Neural cell (in vitro differentiated cells): Measurements from ENCODE around the gene FKRP. TPM values are rescaled to one million over a fixed set of nuclear protein-coding genes. Genes with fewer than 3 reads are reported as not detected.

Experiments
- H2AFZ ChIP-seq: fragments of 200-600, 300-800 bp; sonication (generic), shearing (Covaris generic); 2 replicates; pipeline ENCODE4 v1.6.0; 2014; ENCODE audit warnings: low read depth, mild to moderate bottlenecking, antibody characterized with exemption, low read length, moderate library complexity
- H3F3A ChIP-seq: fragments of 200-600 bp; shearing (Covaris generic); 2 replicates; pipeline ENCODE4 v1.6.1; 2016; ENCODE audit warnings: mild to moderate bottlenecking, moderate library complexity, mixed read lengths, antibody characterized with exemption, low read length; ENCODE audit not compliant: insufficient read depth, poor library complexity, severe bottlenecking
- H3K27ac ChIP-seq: fragments of 200-600, 300-800 bp; sonication (generic), shearing (Covaris generic); 2 replicates; pipeline ENCODE4 v1.5.1; 2014; ENCODE audit warnings: mild to moderate bottlenecking, low read length, moderate library complexity
- H3K27me3 ChIP-seq: fragments of 300-800, 200-600 bp; sonication (generic), shearing (Covaris generic); 2 replicates; pipeline ENCODE4 v1.6.0; 2014; ENCODE audit warnings: mild to moderate bottlenecking, low read depth, low read length, moderate library complexity; ENCODE audit not compliant: insufficient read depth
- H3K36me3 ChIP-seq: fragments of 300-800, 200-600 bp; sonication (generic), shearing (Covaris generic); 2 replicates; pipeline ENCODE4 v1.5.1; 2014; ENCODE audit warnings: mild to moderate bottlenecking, antibody characterized with exemption, low read length, moderate library complexity; ENCODE audit not compliant: insufficient read depth
- H3K4me2 ChIP-seq: fragments of 300-800, 200-600 bp; sonication (generic), shearing (Covaris generic); 2 replicates; pipeline ENCODE4 v1.6.0; 2014; ENCODE audit warnings: mild to moderate bottlenecking, low read length
- H3K4me3 ChIP-seq: fragments of 300-800, 200-600 bp; sonication (generic), shearing (Covaris generic); 2 replicates; pipeline ENCODE4 v1.5.1; 2014; ENCODE audit warnings: mild to moderate bottlenecking, low read length, moderate library complexity
- H3K79me2 ChIP-seq: fragments of 200-600 bp; shearing (Covaris generic); replicated peaks from 2 replicates; pipeline ENCODE4 v1.6.0; 2014; ENCODE audit warnings: mild to moderate bottlenecking, low read length, moderate library complexity; ENCODE audit not compliant: insufficient read depth
- H3K9ac ChIP-seq: fragments of 300-800, 200-600 bp; sonication (generic), shearing (Covaris generic); 2 replicates; pipeline ENCODE4 v1.6.1; 2016; ENCODE audit warnings: mild to moderate bottlenecking, low read length, mixed read lengths
- H3K9me2 ChIP-seq: fragments of 200-600 bp; shearing (Covaris generic); 2 replicates; pipeline ENCODE4 v1.6.1; 2016; ENCODE audit warnings: mild to moderate bottlenecking, low read length, mixed read lengths; ENCODE audit not compliant: insufficient read depth
- H3K9me3 ChIP-seq: fragments of 200-600, 300-800 bp; sonication (generic), shearing (Covaris generic); 2 replicates; pipeline ENCODE4 v1.6.1; 2016; ENCODE audit warnings: mild to moderate bottlenecking, mixed run types, low read length, moderate library complexity, mixed read lengths
- H4K20me1 ChIP-seq: fragments of 200-600 bp; shearing (Covaris generic); 2 replicates; pipeline ENCODE4 v1.6.1; 2016; ENCODE audit warnings: mild to moderate bottlenecking, mixed run types; ENCODE audit not compliant: insufficient read depth
- CTCF ChIP-seq: fragments of 450-650 bp; IDR thresholded peaks from 2 replicates; pipeline ENCODE4 v1.5.1; 2014; ENCODE audit warnings: antibody characterized with exemption, mild to moderate bottlenecking, moderate library complexity; ENCODE audit not compliant: poor library complexity, severe bottlenecking
- EP300 ChIP-seq: fragments of 450-650 bp; conservative IDR thresholded peaks from 2 replicates; pipeline ENCODE4 v1.6.1; 2014; ENCODE audit warnings: antibody characterized with exemption, mild to moderate bottlenecking, moderate library complexity; ENCODE audit not compliant: poor library complexity, severe bottlenecking
- EZH2 ChIP-seq: fragments of 200-600, 300-800 bp; shearing (Covaris generic), sonication (generic); IDR thresholded peaks from 2 replicates; pipeline ENCODE4 v1.6.1; 2014; ENCODE audit warnings: antibody characterized with exemption, low read length, borderline replicate concordance, mild to moderate bottlenecking; ENCODE audit not compliant: insufficient read depth, poor library complexity, severe bottlenecking
- MXI1 ChIP-seq: fragments of 450-650 bp; conservative IDR thresholded peaks from 2 replicates; pipeline ENCODE4 v1.6.1; 2014; ENCODE audit warnings: antibody characterized with exemption, mild to moderate bottlenecking; ENCODE audit not compliant: poor library complexity, severe bottlenecking
- POLR2AphosphoS5 ChIP-seq: IDR thresholded peaks from 2 replicates; pipeline ENCODE4 v1.6.1; 2012
- RAD21 ChIP-seq: fragments of 450-650 bp; conservative IDR thresholded peaks from 2 replicates; pipeline ENCODE4 v1.6.1; 2014; ENCODE audit warnings: antibody characterized with exemption, mild to moderate bottlenecking, moderate library complexity
- SMC3 ChIP-seq: fragments of 450-650 bp; conservative IDR thresholded peaks from 2 replicates; pipeline ENCODE4 v1.6.1; 2014; ENCODE audit warnings: antibody characterized with exemption, mild to moderate bottlenecking, moderate library complexity; ENCODE audit not compliant: poor library complexity
- TAF1 ChIP-seq: IDR thresholded peaks from 2 replicates; pipeline ENCODE4 v1.6.1; 2012; ENCODE audit warnings: low read depth
- polyA plus RNA-seq: library from polyadenylated mRNA; depleted of rRNA; stranded (reverse); fragments of >200 nt; gene quantifications from 2 replicates; pipeline ENCODE4 v1.2.3, GENCODE V29; 2014
- TF ChIP-seq, protein P1 (sequence below): IDR thresholded peaks from 2 replicates; pipeline ENCODE4 v1.6.1; 2012; ENCODE audit warnings: borderline replicate concordance

FKRP gene
- polyA plus RNA-seq, 1 donor from 2014 or later, result 27.8 TPM

DNA sequence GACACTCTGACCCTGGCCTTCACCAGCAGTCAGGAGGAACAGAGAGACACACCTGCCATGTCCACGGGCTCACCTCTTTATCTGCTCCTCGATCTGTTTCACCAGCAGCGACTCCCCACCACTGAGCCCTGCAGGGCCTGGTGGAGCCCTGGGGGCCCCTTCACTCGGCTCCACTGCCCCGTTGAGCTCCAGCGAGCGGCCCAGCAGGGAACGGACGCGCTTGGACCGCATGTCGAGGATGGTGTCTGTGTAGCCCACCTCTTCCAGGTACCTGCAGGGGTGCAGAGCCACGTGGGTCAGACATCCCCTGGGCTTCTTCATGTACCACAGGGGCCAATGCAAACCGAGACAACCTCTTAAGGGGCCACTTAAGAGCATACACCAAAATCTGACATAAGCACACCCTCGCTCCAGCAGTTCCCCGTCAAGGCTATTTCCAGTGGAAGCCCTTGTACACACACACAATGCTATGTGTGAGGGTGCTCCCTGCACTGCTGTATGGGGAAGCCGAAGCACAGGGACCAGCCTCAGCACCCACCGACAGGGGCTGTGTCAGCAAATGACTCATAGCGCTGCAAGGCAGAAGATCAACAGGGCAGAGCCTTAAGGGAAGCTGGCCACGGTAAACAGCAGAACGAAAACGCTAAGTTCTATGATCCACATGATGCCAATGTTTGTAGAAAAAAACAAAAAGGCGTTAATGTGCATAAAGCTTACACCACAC, 12.7 kb upstream of the FKRP start:
- H3K36me3 ChIP-seq, result peaks cover 6% of the 10 kb centered on the region
- no peak overlapping the region for H3K9ac ChIP-seq
- H3K27me3 ChIP-seq, result no peaks in the 10 kb centered on the region
- H4K20me1 ChIP-seq, result peaks cover 20% of the 10 kb centered on the region
- H3F3A ChIP-seq, result no peaks in the 10 kb centered on the region
- H3K4me2 ChIP-seq, result no peak overlapping the region
- TF ChIP-seq SMC3 (no peak), EZH2 (no peak), CTCF (no peak), TAF1 (no peak), EP300 (no peak), POLR2AphosphoS5 (no peak), MXI1 (no peak), RAD21 (no peak)
- TF ChIP-seq, protein P1, sequence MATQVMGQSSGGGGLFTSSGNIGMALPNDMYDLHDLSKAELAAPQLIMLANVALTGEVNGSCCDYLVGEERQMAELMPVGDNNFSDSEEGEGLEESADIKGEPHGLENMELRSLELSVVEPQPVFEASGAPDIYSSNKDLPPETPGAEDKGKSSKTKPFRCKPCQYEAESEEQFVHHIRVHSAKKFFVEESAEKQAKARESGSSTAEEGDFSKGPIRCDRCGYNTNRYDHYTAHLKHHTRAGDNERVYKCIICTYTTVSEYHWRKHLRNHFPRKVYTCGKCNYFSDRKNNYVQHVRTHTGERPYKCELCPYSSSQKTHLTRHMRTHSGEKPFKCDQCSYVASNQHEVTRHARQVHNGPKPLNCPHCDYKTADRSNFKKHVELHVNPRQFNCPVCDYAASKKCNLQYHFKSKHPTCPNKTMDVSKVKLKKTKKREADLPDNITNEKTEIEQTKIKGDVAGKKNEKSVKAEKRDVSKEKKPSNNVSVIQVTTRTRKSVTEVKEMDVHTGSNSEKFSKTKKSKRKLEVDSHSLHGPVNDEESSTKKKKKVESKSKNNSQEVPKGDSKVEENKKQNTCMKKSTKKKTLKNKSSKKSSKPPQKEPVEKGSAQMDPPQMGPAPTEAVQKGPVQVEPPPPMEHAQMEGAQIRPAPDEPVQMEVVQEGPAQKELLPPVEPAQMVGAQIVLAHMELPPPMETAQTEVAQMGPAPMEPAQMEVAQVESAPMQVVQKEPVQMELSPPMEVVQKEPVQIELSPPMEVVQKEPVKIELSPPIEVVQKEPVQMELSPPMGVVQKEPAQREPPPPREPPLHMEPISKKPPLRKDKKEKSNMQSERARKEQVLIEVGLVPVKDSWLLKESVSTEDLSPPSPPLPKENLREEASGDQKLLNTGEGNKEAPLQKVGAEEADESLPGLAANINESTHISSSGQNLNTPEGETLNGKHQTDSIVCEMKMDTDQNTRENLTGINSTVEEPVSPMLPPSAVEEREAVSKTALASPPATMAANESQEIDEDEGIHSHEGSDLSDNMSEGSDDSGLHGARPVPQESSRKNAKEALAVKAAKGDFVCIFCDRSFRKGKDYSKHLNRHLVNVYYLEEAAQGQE, result no peak
- no peaks in the 10 kb centered on the region for H3K9me2 ChIP-seq
- H3K4me3 ChIP-seq, result no peak overlapping the region
- no peak overlapping the region for H2AFZ ChIP-seq
- H3K27ac ChIP-seq, result no peak overlapping the region
- H3K79me2 ChIP-seq, result peaks cover 12% of the 10 kb centered on the region
- H3K9me3 ChIP-seq, result no peaks in the 10 kb centered on the region

GRCh38 chr19:46733690-46734292, 12.1 kb upstream of the FKRP start:
- no peak overlapping the region for H3K9ac ChIP-seq
- no peaks in the 10 kb centered on the region for H3K9me2 ChIP-seq
- no peaks in the 10 kb centered on the region for H3K27me3 ChIP-seq
- peaks cover 18% of the 10 kb centered on the region for H3K79me2 ChIP-seq
- no peak overlapping the region for H3K4me3 ChIP-seq
- H3K9me3 ChIP-seq, result no peaks in the 10 kb centered on the region
- H4K20me1 ChIP-seq, result peaks cover 22% of the 10 kb centered on the region
- TF ChIP-seq, protein P1, result no peak
- TF ChIP-seq POLR2AphosphoS5 (no peak), CTCF (no peak), MXI1 (no peak), RAD21 (no peak), EZH2 (no peak), SMC3 (no peak), TAF1 (no peak), EP300 (no peak)
- no peak overlapping the region for H3K4me2 ChIP-seq
- peaks cover 6% of the 10 kb centered on the region for H3K36me3 ChIP-seq
- H3F3A ChIP-seq, result no peaks in the 10 kb centered on the region
- no peak overlapping the region for H2AFZ ChIP-seq
- no peak overlapping the region for H3K27ac ChIP-seq
